B cell (primary cell): ENCODE results near the gene MAGEB3. TPM values are rescaled to one million over a fixed set of nuclear protein-coding genes. Genes with fewer than 3 reads are reported as not detected.

Experiments used
- ATAC-seq: fragments of 200-7000 bp; cut with Tn5 transposase; one replicate; pipeline ENCODE4 v1.10.0; 2021; ENCODE audit warnings: low read depth, mild to moderate bottlenecking, moderate number of reproducible peaks, moderate library complexity
- CTCF ChIA-PET: fragments of 350-600 bp; sonication (Branson Sonifier 250); formaldehyde crosslinking; loops from one replicate; lab custom pipeline; 2021; ENCODE audit warnings: antibody characterized with exemption, inconsistent platforms; lab: Charles Lee
- POLR2A ChIA-PET: fragments of 350-600 bp; sonication (Branson Sonifier 250); formaldehyde crosslinking; loops from one replicate; lab custom pipeline; 2021; ENCODE audit warnings: antibody characterized with exemption; lab: Charles Lee
- DNase-seq: peaks from one replicate; pipeline ENCODE4 v3.0.0; 2013
- H2AFZ ChIP-seq: 2 replicates; pipeline ENCODE4 v1.6.1; 2012; ENCODE audit warnings: mild to moderate bottlenecking, low read depth, low read length; ENCODE audit not compliant: insufficient read depth, poor library complexity, severe bottlenecking
- H3K27ac ChIP-seq, 2 donors: 1 replicate in 1 of 2; 2 replicates in 1 of 2; pipeline ENCODE4 v1.5.1; 2012 to 2013; ENCODE audit warnings: low read length in 2 of 2, mild to moderate bottlenecking in 2 of 2, moderate library complexity in 1 of 2
- H3K27me3 ChIP-seq, 4 experiments: fragments of 200-600 bp in 1 of 4; sonication (generic) in 1 of 4; replicated peaks in 1 of 4; 1 replicate in 2 of 4; 2 replicates in 2 of 4; pipeline versions ENCODE4 v1.6.1 to v1.7.0; 2013 to 2016; ENCODE audit warnings: low read length in 3 of 4, mild to moderate bottlenecking in 2 of 4, mixed read lengths in 1 of 4, moderate library complexity in 1 of 4; ENCODE audit not compliant: insufficient read depth in 4 of 4, control insufficient read depth in 3 of 4; ENCODE audit errors: control extremely low read depth in 1 of 4
- H3K36me3 ChIP-seq, 2 experiments: replicated peaks in 1 of 2; 1 replicate in 1 of 2; 2 replicates in 1 of 2; pipeline versions ENCODE4 v1.6.1 to v1.7.1; 2013; ENCODE audit warnings: low read length in 1 of 2; ENCODE audit not compliant: insufficient read depth in 2 of 2, control insufficient read depth in 1 of 2; ENCODE audit errors: control extremely low read depth in 1 of 2, extremely low read depth in 1 of 2
- H3K4me1 ChIP-seq, 2 donors: fragments of 200-600 bp in 1 of 2; sonication (generic) in 1 of 2; 1 replicate in 1 of 2; 2 replicates in 1 of 2; pipeline versions ENCODE4 v1.5.1 to v1.6.1; 2013 to 2017; ENCODE audit warnings: low read length in 2 of 2; ENCODE audit not compliant: control insufficient read depth in 2 of 2, insufficient read depth in 2 of 2
- H3K4me2 ChIP-seq: replicated peaks from 2 replicates; pipeline ENCODE3; 2012; ENCODE audit warnings: mild to moderate bottlenecking, low read depth, low read length; ENCODE audit not compliant: poor library complexity, severe bottlenecking
- H3K4me3 ChIP-seq, 5 experiments: fragments of 200-600 bp in 1 of 5; sonication (generic) in 1 of 5; 1 replicate in 3 of 5; 2 replicates in 2 of 5; pipeline versions ENCODE4 v1.5.1 to v1.7.0; 2011 to 2016; ENCODE audit warnings: low read length in 4 of 5, mild to moderate bottlenecking in 4 of 5, low read depth in 2 of 5, control low read depth in 1 of 5, moderate library complexity in 1 of 5; ENCODE audit not compliant: insufficient read depth in 1 of 5; ENCODE audit errors: control extremely low read depth in 1 of 5, extremely low read depth in 1 of 5
- H3K79me2 ChIP-seq: fragments of 200-600 bp; sonication (generic); one replicate; pipeline ENCODE4 v1.6.0; 2016; ENCODE audit warnings: low read length; ENCODE audit not compliant: control insufficient read depth, insufficient read depth
- H3K9ac ChIP-seq: fragments of 200-600 bp; sonication (generic); 2 replicates; pipeline ENCODE4 v1.6.1; 2017; ENCODE audit warnings: mild to moderate bottlenecking, low read length, moderate library complexity
- H3K9me3 ChIP-seq, 3 donors: one replicate each; pipeline versions ENCODE4 v1.6.1 to v1.7.1; 2013; ENCODE audit warnings: low read length in 2 of 3; ENCODE audit not compliant: control insufficient read depth in 2 of 3, insufficient read depth in 1 of 3; ENCODE audit errors: control extremely low read depth in 1 of 3
- H4K20me1 ChIP-seq: 2 replicates; pipeline ENCODE4 v1.6.0; 2012; ENCODE audit warnings: mild to moderate bottlenecking, low read length; ENCODE audit not compliant: insufficient read depth, control insufficient read depth, poor library complexity, severe bottlenecking
- H3K27ac Mint-ChIP-seq: one replicate; pipeline ENCODE4 v1.8.0; 2021; ENCODE audit warnings: mixed read lengths
- H3K27me3 Mint-ChIP-seq: one replicate; pipeline ENCODE4 v1.8.0; 2021; ENCODE audit warnings: mixed read lengths
- H3K4me1 Mint-ChIP-seq: one replicate; pipeline ENCODE4 v1.8.0; 2021; ENCODE audit warnings: mixed read lengths
- H3K4me3 Mint-ChIP-seq: one replicate; pipeline ENCODE4 v1.8.0; 2021; ENCODE audit warnings: mixed read lengths
- H3K9me3 Mint-ChIP-seq: one replicate; pipeline ENCODE4 v1.8.0; 2022; ENCODE audit warnings: mixed read lengths; ENCODE audit not compliant: insufficient read depth
- EZH2 ChIP-seq: IDR thresholded peaks from 2 replicates; pipeline ENCODE4 v1.6.1; 2012; ENCODE audit warnings: borderline replicate concordance, low read depth, mild to moderate bottlenecking, moderate library complexity, low read length; ENCODE audit not compliant: insufficient read depth, poor library complexity, severe bottlenecking
- WGBS: methylation state at CpG from one replicate; pipeline ENCODE4 v1.1.5; 2013; ENCODE audit warnings: missing lambda C conversion rate; ENCODE audit not compliant: insufficient coverage; 5-methylcytosine and 5-hydroxymethylcytosine counted together
- intact Hi-C: fragments of 100-400 bp; cut with micrococcal nuclease; formaldehyde crosslinking; loops from one replicate; pipeline ENCODE4 v1.10.0; 2022
- polyA plus RNA-seq: library from polyadenylated mRNA; depleted of rRNA; stranded (reverse); fragments of >200 nt; gene quantifications from 2 replicates; pipeline ENCODE4 v1.2.3, GENCODE V29; 2012
- total RNA-seq, 2 donors: library from RNA; stranded (reverse); fragments of 120-200 nt in 1 of 2; gene quantifications; 1 replicate in 1 of 2; 2 replicates in 1 of 2; pipeline versions ENCODE4 v1.2.3 to v1.2.4, GENCODE V29; 2013 to 2022
- TF ChIP-seq, protein P1 (sequence below): fragments of 200-600 bp; IDR thresholded peaks from one replicate; pipeline ENCODE4 v1.8.0; 2022; ENCODE audit warnings: antibody characterized with exemption, mild to moderate bottlenecking

The MAGEB3 gene
- total and polyA plus RNA-seq, 2 donors (not counting 1 experiment from before 2014, with no cell fraction given), result not detected

DNA sequence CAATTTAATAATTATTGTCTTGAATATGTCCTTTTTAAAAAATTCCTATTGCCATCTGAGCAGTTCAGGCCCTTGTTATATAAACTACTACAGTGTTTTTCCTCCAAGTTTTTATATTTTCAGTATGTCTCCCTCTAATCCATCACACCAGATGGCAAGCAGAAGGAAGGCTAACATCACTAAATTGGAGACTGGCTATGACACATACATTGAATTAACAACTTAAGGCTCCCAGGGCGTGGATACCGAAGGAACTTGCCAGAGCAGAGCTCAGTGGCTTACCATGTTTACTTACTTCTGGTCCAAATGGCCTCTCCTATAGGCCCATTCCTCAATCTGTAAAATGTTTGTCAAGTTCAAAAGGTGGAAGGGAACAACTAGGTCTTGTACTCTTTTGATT, 29.5 kb downstream of the MAGEB3 start:
- H3K27me3 ChIP-seq, result no peaks in the 10 kb centered on the region
- H3K4me2 ChIP-seq, result no peak overlapping the region
- no peak overlapping the region for H3K4me3 ChIP-seq
- no CpG with 5 or more reads among the region's 2 CpGs for WGBS
- H3K9ac ChIP-seq, result no peak overlapping the region
- H3K79me2 ChIP-seq, result no peaks in the 10 kb centered on the region
- H3K27me3 Mint-ChIP-seq, result no peaks in the 10 kb centered on the region
- DNase-seq (no peak), ATAC-seq (no peak)
- ChIA-PET POLR2A (no interaction called here), CTCF (no interaction called here)
- H3K27ac Mint-ChIP-seq, result no peak overlapping the region
- H4K20me1 ChIP-seq, result no peaks in the 10 kb centered on the region
- intact Hi-C loops, result no loop called here
- no peaks in the 10 kb centered on the region for H3K36me3 ChIP-seq
- H3K9me3 Mint-ChIP-seq, result peaks cover 2% of the 10 kb centered on the region
- no peak for TF ChIP-seq EZH2
- TF ChIP-seq, protein P1, sequence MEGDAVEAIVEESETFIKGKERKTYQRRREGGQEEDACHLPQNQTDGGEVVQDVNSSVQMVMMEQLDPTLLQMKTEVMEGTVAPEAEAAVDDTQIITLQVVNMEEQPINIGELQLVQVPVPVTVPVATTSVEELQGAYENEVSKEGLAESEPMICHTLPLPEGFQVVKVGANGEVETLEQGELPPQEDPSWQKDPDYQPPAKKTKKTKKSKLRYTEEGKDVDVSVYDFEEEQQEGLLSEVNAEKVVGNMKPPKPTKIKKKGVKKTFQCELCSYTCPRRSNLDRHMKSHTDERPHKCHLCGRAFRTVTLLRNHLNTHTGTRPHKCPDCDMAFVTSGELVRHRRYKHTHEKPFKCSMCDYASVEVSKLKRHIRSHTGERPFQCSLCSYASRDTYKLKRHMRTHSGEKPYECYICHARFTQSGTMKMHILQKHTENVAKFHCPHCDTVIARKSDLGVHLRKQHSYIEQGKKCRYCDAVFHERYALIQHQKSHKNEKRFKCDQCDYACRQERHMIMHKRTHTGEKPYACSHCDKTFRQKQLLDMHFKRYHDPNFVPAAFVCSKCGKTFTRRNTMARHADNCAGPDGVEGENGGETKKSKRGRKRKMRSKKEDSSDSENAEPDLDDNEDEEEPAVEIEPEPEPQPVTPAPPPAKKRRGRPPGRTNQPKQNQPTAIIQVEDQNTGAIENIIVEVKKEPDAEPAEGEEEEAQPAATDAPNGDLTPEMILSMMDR, result no peak
- no peak overlapping the region for H2AFZ ChIP-seq
- H3K9me3 ChIP-seq, result no peaks in the 10 kb centered on the region
- no peaks in the 10 kb centered on the region for H3K4me1 ChIP-seq
- no peak overlapping the region for H3K4me3 Mint-ChIP-seq
- H3K27ac ChIP-seq, result no peak overlapping the region
- H3K4me1 Mint-ChIP-seq, result no peaks in the 10 kb centered on the region

- ChIA-PET CTCF (no interaction called here), POLR2A (no interaction called here)
- no peak overlapping the region for H3K27ac Mint-ChIP-seq
- no peaks in the 10 kb centered on the region for H3K4me1 Mint-ChIP-seq
- intact Hi-C loops, result no loop called here
- no peaks in the 10 kb centered on the region for H3K4me1 ChIP-seq
- H3K4me3 Mint-ChIP-seq, result no peak overlapping the region
- ATAC-seq (no peak), DNase-seq (no peak)
- H3K79me2 ChIP-seq, result no peaks in the 10 kb centered on the region
- H3K27ac ChIP-seq, result no peak overlapping the region
- no peaks in the 10 kb centered on the region for H3K27me3 ChIP-seq
- H3K9ac ChIP-seq, result no peak overlapping the region
- H2AFZ ChIP-seq, result no peak overlapping the region
- H3K27me3 Mint-ChIP-seq, result no peaks in the 10 kb centered on the region
- H3K9me3 ChIP-seq, result no peaks in the 10 kb centered on the region
- no peak for TF ChIP-seq EZH2
- TF ChIP-seq, protein P1, result no peak
- H3K9me3 Mint-ChIP-seq, result peaks cover 2% of the 10 kb centered on the region
- no peaks in the 10 kb centered on the region for H4K20me1 ChIP-seq
- no peak overlapping the region for H3K4me2 ChIP-seq
- H3K36me3 ChIP-seq, result no peaks in the 10 kb centered on the region
- H3K4me3 ChIP-seq, result no peak overlapping the region
Observed at GRCh38 chrX:30261012-30261411, 30.6 kb downstream of the MAGEB3 start.
